ENCODE results near the gene SHC2.

DNA sequence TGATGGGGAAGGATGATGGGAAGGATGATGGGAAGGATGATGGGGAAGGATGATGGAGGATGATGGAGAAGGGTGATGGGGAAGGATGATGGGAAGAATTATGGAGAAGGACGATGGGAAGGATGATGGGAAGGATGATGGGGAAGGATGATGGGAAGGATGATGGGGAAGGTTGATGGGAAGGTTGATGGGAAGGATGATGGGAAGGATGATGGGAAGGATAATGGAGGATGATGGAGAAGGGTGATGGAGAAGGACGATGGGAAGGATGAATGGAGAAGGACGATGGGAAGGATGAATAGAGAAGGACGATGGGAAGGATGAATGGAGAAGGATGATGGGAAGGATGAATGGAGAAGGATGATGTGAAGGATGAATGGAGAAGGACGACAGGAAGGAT is 65.4 kb downstream of the SHC2 start:
- TF ChIP-seq POLR2A (IDR thresholded peaks at IDR 0.05; ENCODE audit: low read depth, low read length) (no peak), POLR2AphosphoS5 (IDR thresholded peaks at IDR 0.05; ENCODE audit: low read depth, low read length) (no peak), TAF1 (IDR thresholded peaks at IDR 0.05; ENCODE audit: borderline replicate concordance, low read depth, low read length) (no peak)

Measured in GM12892 (cell line).